ENCODE data around the gene JHY.

DNA sequence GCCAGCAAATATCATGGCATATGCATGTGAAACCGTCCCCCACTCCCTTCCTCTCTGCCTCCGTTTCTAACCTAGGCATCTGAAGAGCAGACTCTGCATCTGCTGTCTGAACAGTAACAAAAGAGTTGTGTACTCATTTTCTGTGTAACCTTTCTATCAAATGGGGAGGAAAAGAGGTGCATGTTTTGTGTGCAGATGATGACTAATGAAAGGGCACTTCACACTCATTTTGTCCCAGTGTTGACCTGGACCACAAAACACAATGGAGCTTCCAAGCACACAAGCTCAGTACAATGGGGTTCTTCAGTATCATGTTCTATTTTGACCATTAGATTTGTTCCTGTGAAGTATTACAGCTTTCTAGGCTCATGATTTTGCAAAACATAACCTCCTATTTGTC is 13.0 kb downstream of the JHY start:
- TF ChIP-seq, protein P1, sequence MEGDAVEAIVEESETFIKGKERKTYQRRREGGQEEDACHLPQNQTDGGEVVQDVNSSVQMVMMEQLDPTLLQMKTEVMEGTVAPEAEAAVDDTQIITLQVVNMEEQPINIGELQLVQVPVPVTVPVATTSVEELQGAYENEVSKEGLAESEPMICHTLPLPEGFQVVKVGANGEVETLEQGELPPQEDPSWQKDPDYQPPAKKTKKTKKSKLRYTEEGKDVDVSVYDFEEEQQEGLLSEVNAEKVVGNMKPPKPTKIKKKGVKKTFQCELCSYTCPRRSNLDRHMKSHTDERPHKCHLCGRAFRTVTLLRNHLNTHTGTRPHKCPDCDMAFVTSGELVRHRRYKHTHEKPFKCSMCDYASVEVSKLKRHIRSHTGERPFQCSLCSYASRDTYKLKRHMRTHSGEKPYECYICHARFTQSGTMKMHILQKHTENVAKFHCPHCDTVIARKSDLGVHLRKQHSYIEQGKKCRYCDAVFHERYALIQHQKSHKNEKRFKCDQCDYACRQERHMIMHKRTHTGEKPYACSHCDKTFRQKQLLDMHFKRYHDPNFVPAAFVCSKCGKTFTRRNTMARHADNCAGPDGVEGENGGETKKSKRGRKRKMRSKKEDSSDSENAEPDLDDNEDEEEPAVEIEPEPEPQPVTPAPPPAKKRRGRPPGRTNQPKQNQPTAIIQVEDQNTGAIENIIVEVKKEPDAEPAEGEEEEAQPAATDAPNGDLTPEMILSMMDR (IDR thresholded peaks at IDR 0.05): no peak
- TF ChIP-seq POLR2A (IDR thresholded peaks at IDR 0.05): no peak

Data from lower leg skin (tissue), 3 donors.